GM15510 (cell line): ENCODE data around the gene KLHL36.

Source experiments
- POLR2A ChIP-seq: IDR thresholded peaks from 3 replicates; pipeline ENCODE4 v1.6.1; 2011; ENCODE audit warnings: borderline replicate concordance; ENCODE audit not compliant: insufficient read length; ENCODE audit errors: extremely low read depth

KLHL36 gene

GRCh38 chr16:84673203-84673535, 24.9 kb downstream of the KLHL36 start:
- TF ChIP-seq POLR2A: no peak

GRCh38 chr16:84673561-84673960, 25.2 kb downstream of the KLHL36 start:
- no peak for TF ChIP-seq POLR2A

- TF ChIP-seq POLR2A: no peak
These were observed 27.1 kb downstream of the KLHL36 start for GRCh38 chr16:84675423-84675822.

- TF ChIP-seq POLR2A: no peak
These were observed 27.6 kb downstream of the KLHL36 start for GRCh38 chr16:84675884-84676283.

- no peak for TF ChIP-seq POLR2A
These were observed 28.9 kb downstream of the KLHL36 start for GRCh38 chr16:84677017-84677803.

GRCh38 chr16:84677849-84678248, 29.5 kb downstream of the KLHL36 start:
- no peak for TF ChIP-seq POLR2A

- TF ChIP-seq POLR2A: no peak
These were observed 30.2 kb downstream of the KLHL36 start for GRCh38 chr16:84678541-84678940.

GRCh38 chr16:84680165-84680842, 32.0 kb downstream of the KLHL36 start:
- TF ChIP-seq POLR2A: no peak

GRCh38 chr16:84680843-84681629, 32.7 kb downstream of the KLHL36 start:
- no peak for TF ChIP-seq POLR2A

GRCh38 chr16:84683691-84684591, 35.6 kb downstream of the KLHL36 start:
- TF ChIP-seq POLR2A: no peak

- no peak for TF ChIP-seq POLR2A
These were observed 36.3 kb downstream of the KLHL36 start for GRCh38 chr16:84684592-84684965.

- TF ChIP-seq POLR2A: no peak
These were observed 36.9 kb downstream of the KLHL36 start for GRCh38 chr16:84685210-84685609.

GRCh38 chr16:84686707-84687298, 38.5 kb downstream of the KLHL36 start:
- no peak for TF ChIP-seq POLR2A

GRCh38 chr16:84687715-84688114, 39.4 kb downstream of the KLHL36 start:
- TF ChIP-seq POLR2A: no peak
